Measurements from ENCODE around the gene KCTD10. TPM values are rescaled to one million over a fixed set of nuclear protein-coding genes. Genes with fewer than 3 reads are reported as not detected.

The KCTD10 gene
- total RNA-seq, 4 donors from 2014 or later, result 90.7 to 115 (median 104) TPM

DNA sequence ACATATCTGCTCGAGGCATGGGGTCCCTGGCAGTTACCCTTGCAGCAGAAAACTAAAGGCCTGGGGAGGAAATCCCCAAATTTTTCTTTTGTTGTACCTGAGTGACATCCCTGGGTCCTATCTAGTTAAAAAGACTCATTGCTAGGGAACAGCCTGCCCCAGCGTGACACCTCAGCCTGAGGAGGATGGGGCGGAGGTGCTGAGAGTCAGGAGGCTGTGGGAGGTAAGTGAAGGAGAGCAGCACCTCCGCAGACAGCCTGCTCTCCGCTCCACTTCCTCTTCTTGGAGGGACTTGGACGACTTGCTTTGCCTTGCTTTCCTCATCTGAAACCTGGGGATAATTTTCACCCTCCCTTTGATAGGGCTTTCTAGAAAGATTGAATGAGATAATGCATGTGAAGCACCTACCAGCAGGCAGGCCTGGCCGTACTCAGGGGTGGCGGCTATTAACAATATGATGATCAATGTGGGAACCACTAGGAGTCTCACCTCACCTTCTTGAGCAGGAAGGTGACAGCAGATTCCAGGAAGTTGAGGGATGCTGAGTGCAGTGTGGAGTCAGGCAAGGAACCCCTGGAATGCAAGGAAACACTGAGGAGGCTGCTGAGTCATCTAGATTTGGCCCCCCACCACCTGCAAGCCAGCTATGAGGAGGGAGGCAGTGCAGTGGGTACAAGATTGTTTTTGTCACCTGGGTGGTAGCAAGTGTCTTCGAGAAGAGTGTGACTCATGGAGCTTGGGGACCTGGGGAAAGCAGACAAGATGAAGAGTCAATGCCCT, 23.5 kb upstream of the KCTD10 start:
- no peaks in the 10 kb centered on the region for H3K9me3 ChIP-seq
- no peak for DNase-seq (ENCODE audit: extremely low spot score)
- H3K27ac ChIP-seq (replicated peaks in 1 of 4), result no peak overlapping the region
- 90% methylated on average over 9 of the region's 9 CpGs for WGBS
- no peaks in the 10 kb centered on the region for H3K4me1 ChIP-seq
- peaks cover 85 to 100% (median 96%) of the 10 kb centered on the region in 4 donors for H3K36me3 ChIP-seq
- TF ChIP-seq POLR2A (IDR thresholded peaks at IDR 0.05; ENCODE audit: low read depth) (no peak), POLR2AphosphoS5 (IDR thresholded peaks at IDR 0.05) (no peak), EP300 (IDR thresholded peaks at IDR 0.05) (no peak), CTCF (IDR thresholded peaks at IDR 0.05) (no peak)
- H3K4me3 ChIP-seq, result no peak overlapping the region
- H3K27me3 ChIP-seq, result no peaks in the 10 kb centered on the region
- intact Hi-C loops (cut with DNase I), result no loop called here

DNA sequence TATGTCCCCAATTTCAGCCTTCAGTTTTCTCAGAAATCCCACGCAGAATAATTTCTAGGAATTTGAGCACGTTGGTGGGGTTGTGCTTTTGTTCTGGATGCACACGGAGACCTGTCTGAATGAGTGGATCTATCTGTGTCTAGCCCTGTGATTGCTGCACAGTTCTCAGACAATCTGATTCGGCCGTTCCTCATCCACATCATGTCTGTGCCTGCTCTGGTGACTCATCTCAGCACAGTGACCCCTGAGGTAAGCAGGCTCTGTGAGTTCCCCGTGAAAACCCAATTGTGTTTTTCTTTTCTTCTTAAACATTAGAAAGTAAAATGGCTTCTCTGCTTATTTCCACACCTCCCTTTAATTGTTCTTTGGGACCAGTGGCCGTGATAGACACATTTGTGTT, 20.6 kb upstream of the KCTD10 start:
- Histone ChIP-seq H3K36me3 (peaks cover 67 to 100% (median 95%) of the 10 kb centered on the region in 4 donors), H3K9me3 (no peaks in the 10 kb centered on the region), H3K27me3 (no peaks in the 10 kb centered on the region), H3K4me3 (no peak overlapping the region), H3K27ac (replicated peaks in 1 of 4) (no peak overlapping the region), H3K4me1 (no peaks in the 10 kb centered on the region)
- WGBS, result 92% methylated on average over 7 of the region's 7 CpGs
- TF ChIP-seq EP300 (IDR thresholded peaks at IDR 0.05) (no peak), POLR2A (IDR thresholded peaks at IDR 0.05; ENCODE audit: low read depth) (no peak), CTCF (IDR thresholded peaks at IDR 0.05) (no peak), POLR2AphosphoS5 (IDR thresholded peaks at IDR 0.05) (no peak)
- intact Hi-C loops (cut with DNase I), result no loop called here
- DNase-seq (ENCODE audit: extremely low spot score), result no peak

DNA sequence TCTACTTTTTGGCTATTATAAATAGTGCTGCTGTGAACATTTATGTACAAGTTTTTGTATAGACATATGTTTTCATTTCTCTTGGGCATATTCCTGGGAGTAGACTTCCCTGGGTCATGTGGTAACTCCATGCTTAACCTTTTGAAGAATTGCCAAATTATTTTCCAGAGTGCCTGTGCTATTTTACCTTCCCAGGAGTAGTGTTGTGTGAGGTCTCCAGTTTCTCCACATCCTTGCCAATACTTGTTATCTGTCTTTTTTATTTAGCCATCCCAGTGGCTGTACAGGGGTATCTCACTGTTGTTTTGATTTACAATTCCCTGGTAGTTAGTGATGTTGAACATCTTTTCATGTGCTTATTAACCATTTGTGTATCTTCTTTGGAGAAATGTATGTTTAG, 19.2 kb upstream of the KCTD10 start:
- Histone ChIP-seq H3K36me3 (peaks cover 65 to 100% (median 93%) of the 10 kb centered on the region in 4 donors), H3K4me3 (no peak overlapping the region), H3K27ac (replicated peaks in 1 of 4) (no peak overlapping the region), H3K4me1 (no peaks in the 10 kb centered on the region), H3K27me3 (no peaks in the 10 kb centered on the region), H3K9me3 (no peaks in the 10 kb centered on the region)
- intact Hi-C loops (cut with DNase I), result no loop called here
- TF ChIP-seq EP300 (IDR thresholded peaks at IDR 0.05) (no peak), POLR2AphosphoS5 (IDR thresholded peaks at IDR 0.05) (no peak), CTCF (IDR thresholded peaks at IDR 0.05) (no peak)
- DNase-seq (ENCODE audit: extremely low spot score), result no peak

GRCh38 chr12:109495012-109495411, 17.9 kb upstream of the KCTD10 start:
- no peaks in the 10 kb centered on the region for H3K9me3 ChIP-seq
- TF ChIP-seq POLR2A (IDR thresholded peaks at IDR 0.05; ENCODE audit: low read depth) (no peak), EP300 (IDR thresholded peaks at IDR 0.05) (no peak), CTCF (IDR thresholded peaks at IDR 0.05) (no peak), POLR2AphosphoS5 (IDR thresholded peaks at IDR 0.05) (no peak)
- H3K4me1 ChIP-seq, result no peaks in the 10 kb centered on the region
- H3K27me3 ChIP-seq, result no peaks in the 10 kb centered on the region
- H3K36me3 ChIP-seq, result peaks cover 65 to 100% (median 93%) of the 10 kb centered on the region in 4 donors
- H3K4me3 ChIP-seq, result no peak overlapping the region
- intact Hi-C loops (cut with DNase I), result no loop called here
- no peak overlapping the region for H3K27ac ChIP-seq (replicated peaks in 1 of 4)
- DNase-seq (ENCODE audit: extremely low spot score), result no peak
